EH (cell line): ENCODE measurements around the gene SPSB1.
A peak's percentile ranks its signal among the peaks of the same experiment; 100 is the strongest.

Experiments used
- DNase-seq: peaks from one replicate; pipeline ENCODE4 v3.0.0-alpha.2; 2015; ENCODE audit warnings: low read depth

SPSB1 gene

GRCh38 chr1:9260059-9260766 lies 32.5 kb upstream of the SPSB1 start:
- no peak for DNase-seq

GRCh38 chr1:9261496-9261895 lies 31.2 kb upstream of the SPSB1 start:
- DNase-seq, result no peak

- DNase-seq, result no peak
Observed at GRCh38 chr1:9262096-9262986, 30.4 kb upstream of the SPSB1 start.

- DNase-seq, result no peak
Observed at GRCh38 chr1:9263276-9263855, 29.3 kb upstream of the SPSB1 start.

- no peak for DNase-seq
Observed at GRCh38 chr1:9263984-9264872, 28.5 kb upstream of the SPSB1 start.

DNA sequence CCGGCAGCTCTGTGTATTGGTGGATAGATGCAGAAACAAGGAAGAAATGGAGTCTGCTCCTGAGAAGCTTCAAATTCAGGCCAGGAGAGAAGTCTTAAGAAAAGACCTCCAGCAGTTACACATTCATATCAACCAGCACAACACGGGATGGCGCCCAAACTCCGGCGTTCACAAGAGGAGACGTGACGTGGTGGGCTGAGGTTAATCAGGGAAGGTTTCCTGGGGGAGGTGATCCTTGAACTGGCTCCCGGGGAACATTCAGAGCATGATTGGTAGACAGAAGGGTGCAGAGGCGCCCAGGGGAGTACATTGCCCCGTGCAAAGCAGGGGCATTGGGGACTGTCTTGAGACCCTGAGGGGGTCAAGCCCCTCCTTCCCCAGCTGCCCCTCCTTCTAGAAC lies 27.7 kb upstream of the SPSB1 start:
- no peak for DNase-seq

GRCh38 chr1:9265968-9266367 lies 26.7 kb upstream of the SPSB1 start:
- no peak for DNase-seq

GRCh38 chr1:9267352-9267686 lies 25.4 kb upstream of the SPSB1 start:
- no peak for DNase-seq

DNA sequence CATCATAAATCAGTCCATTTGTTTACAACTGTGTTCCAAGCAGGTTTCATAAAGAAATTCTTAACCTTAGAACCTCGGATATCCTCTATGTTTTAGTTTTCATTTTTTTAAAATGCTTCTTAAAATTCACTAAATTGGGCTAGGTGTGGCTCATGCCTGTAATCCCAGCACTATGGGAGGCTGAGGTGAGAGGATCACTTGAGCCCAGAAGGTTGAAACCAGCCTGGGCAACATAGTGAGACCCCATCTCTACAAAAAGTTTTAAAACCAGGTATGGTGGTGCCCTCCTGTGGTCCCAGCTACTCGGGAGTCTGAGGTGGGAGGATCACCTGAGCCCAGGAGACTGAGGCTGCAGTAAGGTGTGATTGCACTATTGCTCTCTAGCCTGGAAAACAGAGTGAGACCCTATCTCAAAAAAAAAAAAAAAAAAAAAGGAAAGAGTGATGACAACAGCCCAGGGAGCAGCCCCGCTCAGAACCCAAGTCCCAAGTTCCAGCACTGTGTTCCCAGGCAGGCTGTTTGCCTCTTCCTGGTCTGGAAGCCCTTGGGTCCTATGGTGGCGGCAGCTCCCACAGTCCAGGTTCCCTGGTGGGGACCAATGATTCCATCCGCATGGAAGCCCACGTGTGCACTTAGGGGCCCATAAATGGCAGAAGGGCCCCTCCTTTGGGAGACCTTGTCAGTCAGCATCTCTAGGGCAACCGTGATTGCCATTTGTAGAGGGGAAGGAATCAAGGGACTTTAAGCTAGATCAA lies 24.7 kb upstream of the SPSB1 start:
- DNase-seq, result no peak

DNA sequence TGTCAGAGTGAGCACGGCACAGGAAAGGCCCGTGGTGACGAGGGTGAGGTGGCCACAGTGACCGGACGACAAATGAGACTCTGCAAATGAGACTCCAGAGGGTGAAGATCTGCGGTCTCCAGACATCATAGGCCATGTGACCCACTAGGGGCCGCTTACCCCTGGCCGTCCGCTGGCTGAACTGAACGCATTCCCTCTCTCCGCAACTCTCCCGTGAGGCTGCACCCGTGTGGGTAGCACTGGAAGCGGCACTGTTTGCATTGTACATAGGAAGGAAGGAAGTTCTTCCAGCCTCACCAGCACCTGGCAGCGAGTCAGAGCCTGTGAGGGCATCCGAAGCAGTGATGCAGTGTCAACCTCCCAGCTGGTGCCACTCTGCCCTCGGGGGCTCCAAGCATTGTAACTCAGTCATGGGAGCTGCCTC lies 23.6 kb upstream of the SPSB1 start:
- DNase-seq, result no peak

GRCh38 chr1:9269721-9270120 lies 23.0 kb upstream of the SPSB1 start:
- no peak for DNase-seq

GRCh38 chr1:9270290-9270883 lies 22.3 kb upstream of the SPSB1 start:
- no peak for DNase-seq

- DNase-seq, result no peak
Observed at GRCh38 chr1:9271283-9271682, 21.4 kb upstream of the SPSB1 start.

DNA sequence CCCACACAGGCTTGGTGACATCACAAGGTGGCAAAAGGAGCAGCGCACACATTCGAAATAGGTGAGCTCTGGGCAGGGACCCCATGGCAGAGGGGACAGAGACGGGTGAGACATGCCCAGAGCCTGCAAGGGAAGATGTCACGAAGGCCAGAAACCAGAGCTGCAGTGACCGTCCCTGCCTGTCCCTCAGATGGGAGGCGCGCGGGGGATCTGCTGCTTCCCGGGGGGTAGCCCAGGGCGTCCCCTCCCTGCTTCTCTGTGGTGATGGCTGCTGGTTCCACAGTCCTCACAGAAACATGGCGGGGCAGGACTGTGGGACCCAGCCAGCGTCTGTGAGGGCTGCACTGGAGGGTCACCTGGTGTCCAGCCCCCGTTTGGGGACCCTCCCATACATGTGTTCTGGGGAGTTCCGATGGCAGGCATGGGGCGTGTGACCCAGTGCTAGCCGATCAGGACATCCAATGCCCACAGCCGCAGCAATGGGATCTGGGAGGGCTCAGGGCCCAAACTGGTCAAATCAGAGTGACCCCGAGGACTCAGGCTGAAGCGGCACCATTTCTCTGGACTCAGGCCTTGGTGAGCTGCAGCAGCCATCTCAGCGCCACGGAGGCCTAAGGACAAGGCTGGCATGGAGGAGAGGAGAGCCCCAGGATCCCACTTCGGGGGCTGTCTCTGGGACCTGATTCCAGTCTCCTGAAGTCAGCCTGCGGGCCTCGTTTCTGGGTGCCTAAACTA lies 20.7 kb upstream of the SPSB1 start:
- no peak for DNase-seq

DNA sequence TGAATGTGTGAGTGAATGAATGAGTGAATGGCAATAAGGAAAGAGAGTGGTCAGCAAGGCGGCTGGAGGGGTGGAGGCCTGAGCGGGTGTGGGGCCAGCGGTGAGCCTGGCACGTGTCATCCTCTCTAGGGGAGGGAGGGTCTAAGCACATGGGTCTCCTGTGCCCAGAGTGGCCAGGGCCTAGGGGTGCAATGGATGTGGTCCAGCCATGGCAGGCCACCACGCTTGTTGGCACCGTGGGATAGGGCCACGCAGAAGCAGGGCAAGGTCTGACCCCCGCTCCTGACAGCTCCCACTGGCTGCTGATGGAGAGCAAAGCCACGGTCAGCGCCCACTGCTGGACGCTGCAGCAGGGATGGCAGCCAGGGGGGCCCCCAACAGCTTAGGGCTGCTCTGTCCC lies 19.5 kb upstream of the SPSB1 start:
- DNase-seq, result no peak

DNA sequence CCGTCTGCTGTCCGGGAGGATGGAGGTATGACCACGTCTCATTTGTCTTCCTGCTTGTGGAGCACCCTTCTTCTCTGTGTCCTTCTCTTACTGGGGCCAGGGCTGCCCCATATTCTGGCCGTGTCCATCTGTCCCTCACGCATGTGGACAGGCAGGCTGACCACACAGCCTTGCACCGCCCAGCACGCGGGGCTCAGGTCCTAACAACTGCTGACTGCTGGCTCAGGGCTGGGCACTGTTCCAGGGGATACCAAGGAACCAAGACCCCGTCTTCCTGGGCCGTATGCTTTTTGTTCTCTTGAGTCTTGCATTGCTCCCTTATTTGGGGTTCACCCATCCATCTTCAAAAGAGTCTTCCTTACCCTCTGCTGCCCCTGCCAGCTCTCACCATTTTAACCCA lies 17.5 kb upstream of the SPSB1 start:
- DNase-seq, result no peak

DNA sequence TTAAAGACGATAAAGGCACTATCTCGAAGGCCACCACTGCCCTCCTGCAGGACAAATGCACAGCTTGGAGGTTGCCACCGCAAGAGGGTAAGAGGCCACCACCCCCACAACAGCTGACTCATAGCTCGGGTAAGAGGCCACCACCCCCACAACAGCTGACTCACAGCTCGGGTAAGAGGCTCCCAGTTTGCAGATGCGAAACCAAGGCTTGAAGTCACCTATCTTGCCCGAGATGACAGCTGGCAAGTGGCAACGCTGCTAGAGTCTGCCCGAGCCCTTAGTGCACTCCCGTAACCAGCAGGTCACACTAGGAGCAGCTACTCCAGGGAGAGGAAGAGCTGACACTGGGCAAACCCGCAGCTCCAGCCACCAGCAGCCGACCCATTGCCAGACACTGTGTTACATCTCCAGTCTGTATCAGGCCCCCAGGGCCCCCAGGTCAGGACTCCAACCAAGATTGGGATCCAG lies 17.1 kb upstream of the SPSB1 start:
- DNase-seq, result peak; percentile 92

GRCh38 chr1:9278116-9278515 lies 14.6 kb upstream of the SPSB1 start:
- no peak for DNase-seq

DNA sequence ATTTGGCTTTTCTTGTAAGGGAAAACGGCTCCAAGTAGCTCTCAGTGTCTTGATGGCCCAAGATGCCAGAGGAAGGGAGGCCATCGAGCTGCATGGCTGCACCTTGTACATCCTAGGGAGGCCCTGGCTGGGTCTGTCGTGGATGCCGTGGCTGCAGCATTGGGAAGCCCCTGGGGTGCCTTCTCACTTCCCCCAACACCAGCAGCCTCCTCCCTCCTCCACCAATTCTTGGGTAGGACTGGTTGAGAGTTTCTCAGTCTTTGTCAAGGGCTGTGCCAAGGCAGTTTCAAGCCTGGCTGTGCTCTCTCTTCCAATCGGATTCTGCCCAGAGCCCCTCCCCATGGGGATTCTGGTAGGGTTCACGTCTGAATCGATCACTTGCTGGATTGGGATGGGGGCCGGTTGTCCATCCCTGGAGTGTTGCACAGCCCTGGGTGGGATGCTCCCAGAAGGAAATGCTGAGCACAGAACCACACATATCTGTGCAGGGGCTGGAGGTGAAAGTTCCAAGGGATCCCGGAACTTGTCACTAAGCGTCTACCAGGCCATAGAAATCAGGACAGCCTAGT lies 14.0 kb upstream of the SPSB1 start:
- DNase-seq, result no peak
